H9 (cell line): Measurements from ENCODE around the gene ZNF106. TPM values are rescaled to one million over a fixed set of nuclear protein-coding genes. Genes with fewer than 3 reads are reported as not detected.
A peak's percentile ranks its signal among the peaks of the same experiment; 100 is the strongest.

Experiments used
- DNase-seq: peaks from one replicate; pipeline ENCODE4 v3.0.0-alpha.2; 2017
- H2AFZ ChIP-seq: one replicate; pipeline ENCODE4 v1.6.1; 2013; ENCODE audit warnings: mild to moderate bottlenecking, low read length, control low read depth, moderate library complexity
- H2AK5ac ChIP-seq: 2 replicates; pipeline ENCODE4 v1.6.1; 2013; ENCODE audit warnings: low read length, control low read depth, mixed read lengths; ENCODE audit not compliant: insufficient read length
- H2BK120ac ChIP-seq: one replicate; pipeline ENCODE4 v1.6.1; 2013; ENCODE audit warnings: low read depth, mild to moderate bottlenecking, low read length, control low read depth, inconsistent platforms; ENCODE audit not compliant: poor library complexity, severe bottlenecking
- H2BK12ac ChIP-seq: 2 replicates; pipeline ENCODE4 v1.6.1; 2013; ENCODE audit warnings: low read length, control low read depth, mixed read lengths, low read depth; ENCODE audit not compliant: insufficient read length
- H2BK15ac ChIP-seq: 2 replicates; pipeline ENCODE4 v1.6.1; 2013; ENCODE audit warnings: low read depth, low read length, control low read depth
- H2BK20ac ChIP-seq: one replicate; pipeline ENCODE4 v1.6.1; 2013; ENCODE audit warnings: low read depth, mild to moderate bottlenecking, low read length, control low read depth, inconsistent platforms; ENCODE audit not compliant: poor library complexity, severe bottlenecking
- H2BK5ac ChIP-seq: 2 replicates; pipeline ENCODE4 v1.6.1; 2013; ENCODE audit warnings: low read length, control low read depth, mixed read lengths; ENCODE audit not compliant: insufficient read length
- H3K14ac ChIP-seq: 2 replicates; pipeline ENCODE4 v1.6.1; 2013; ENCODE audit warnings: low read length, control low read depth; ENCODE audit not compliant: insufficient read depth
- H3K18ac ChIP-seq: 2 replicates; pipeline ENCODE4 v1.6.1; 2013; ENCODE audit warnings: low read depth, mild to moderate bottlenecking, mixed read lengths, low read length, control low read depth; ENCODE audit not compliant: insufficient read length
- H3K23ac ChIP-seq: 2 replicates; pipeline ENCODE4 v1.6.1; 2013; ENCODE audit warnings: low read length, control low read depth, mixed read lengths, low read depth; ENCODE audit not compliant: insufficient read length
- H3K23me2 ChIP-seq: 2 replicates; pipeline ENCODE4 v1.6.1; 2013; ENCODE audit warnings: low read depth, mild to moderate bottlenecking, mixed read lengths, low read length, control low read depth; ENCODE audit not compliant: insufficient read length, poor library complexity, severe bottlenecking
- H3K27ac ChIP-seq: 2 replicates; pipeline ENCODE4 v1.5.1; 2013; ENCODE audit warnings: low read length, control low read depth, mixed read lengths, low read depth; ENCODE audit not compliant: insufficient read length
- H3K27me3 ChIP-seq: 2 replicates; pipeline ENCODE4 v1.6.1; 2013; ENCODE audit warnings: low read length, control low read depth, inconsistent platforms; ENCODE audit not compliant: insufficient read depth
- H3K4ac ChIP-seq: 2 replicates; pipeline ENCODE4 v1.6.1; 2013; ENCODE audit warnings: low read depth, mild to moderate bottlenecking, control low read depth, inconsistent platforms, low read length, moderate library complexity
- H3K4me1 ChIP-seq: 2 replicates; pipeline ENCODE4 v1.6.1; 2013; ENCODE audit warnings: low read length, control low read depth, inconsistent platforms; ENCODE audit not compliant: insufficient read depth
- H3K4me2 ChIP-seq: 2 replicates; pipeline ENCODE4 v1.6.1; 2013; ENCODE audit warnings: low read length, control low read depth, mixed read lengths; ENCODE audit not compliant: insufficient read length, insufficient read depth
- H3K56ac ChIP-seq: 2 replicates; pipeline ENCODE4 v1.6.1; 2013; ENCODE audit warnings: low read depth, mild to moderate bottlenecking, mixed read lengths, low read length, control low read depth; ENCODE audit not compliant: insufficient read length
- H3K79me1 ChIP-seq: 2 replicates; pipeline ENCODE4 v1.6.1; 2013; ENCODE audit warnings: low read depth, mild to moderate bottlenecking, moderate library complexity, low read length, control low read depth, inconsistent platforms; ENCODE audit not compliant: insufficient read depth, poor library complexity, severe bottlenecking
- H3K79me2 ChIP-seq: 2 replicates; pipeline ENCODE4 v1.6.1; 2013; ENCODE audit warnings: low read length, control low read depth, inconsistent platforms; ENCODE audit not compliant: insufficient read depth
- H3K9ac ChIP-seq: 2 replicates; pipeline ENCODE4 v1.6.1; 2013; ENCODE audit warnings: low read length, control low read depth, mixed read lengths; ENCODE audit not compliant: insufficient read length; ENCODE audit errors: extremely low read depth
- H3K9me3 ChIP-seq: one replicate; pipeline ENCODE4 v1.6.1; 2013; ENCODE audit warnings: low read depth, low read length, inconsistent platforms; ENCODE audit not compliant: control insufficient read depth
- H3T11ph ChIP-seq: one replicate; pipeline ENCODE4 v1.6.1; 2013; ENCODE audit warnings: mild to moderate bottlenecking, low read length, control low read depth, inconsistent platforms
- H4K20me1 ChIP-seq: one replicate; pipeline ENCODE4 v1.6.1; 2013; ENCODE audit not compliant: control insufficient read depth, insufficient read length, insufficient read depth
- H4K5ac ChIP-seq: 2 replicates; pipeline ENCODE4 v1.6.1; 2013; ENCODE audit warnings: low read depth, mild to moderate bottlenecking, mixed read lengths, low read length, control low read depth; ENCODE audit not compliant: insufficient read length
- H4K8ac ChIP-seq: replicated peaks from 2 replicates; pipeline ENCODE4 v1.6.1; 2013; ENCODE audit warnings: low read length, control low read depth, mixed read lengths, low read depth; ENCODE audit not compliant: insufficient read length
- H4K91ac ChIP-seq: 2 replicates; pipeline ENCODE4 v1.6.1; 2013; ENCODE audit warnings: low read depth, mild to moderate bottlenecking, moderate library complexity, mixed read lengths, low read length, control low read depth; ENCODE audit not compliant: insufficient read length
- H3K27ac Mint-ChIP-seq, 3 experiments: 2 replicates in 2 of 3; 3 replicates in 1 of 3; pipeline ENCODE4 v1.8.0; 2020 to 2021; ENCODE audit warnings: mixed read lengths in 3 of 3, mild to moderate bottlenecking in 1 of 3, moderate library complexity in 1 of 3
- H3K27me3 Mint-ChIP-seq: 2 replicates; pipeline ENCODE4 v1.8.0; 2021; ENCODE audit warnings: low read depth, mild to moderate bottlenecking, moderate library complexity, mixed read lengths
- H3K36me3 Mint-ChIP-seq, 3 experiments: 2 replicates in 2 of 3; 3 replicates in 1 of 3; pipeline ENCODE4 v1.8.0; 2020 to 2021; ENCODE audit warnings: low read depth in 3 of 3, mixed read lengths in 3 of 3; ENCODE audit not compliant: insufficient read depth in 1 of 3
- H3K4me1 Mint-ChIP-seq, 2 experiments: 2 replicates each; pipeline ENCODE4 v1.8.0; 2020; ENCODE audit warnings: mixed read lengths in 2 of 2
- H3K4me3 Mint-ChIP-seq, 2 experiments: 2 replicates in 1 of 2; 3 replicates in 1 of 2; pipeline ENCODE4 v1.8.0; 2020 to 2021; ENCODE audit warnings: mild to moderate bottlenecking in 2 of 2, mixed read lengths in 2 of 2, moderate library complexity in 1 of 2
- H3K9me3 Mint-ChIP-seq, 2 experiments: 2 replicates in 1 of 2; 3 replicates in 1 of 2; pipeline ENCODE4 v1.8.0; 2020; ENCODE audit warnings: mild to moderate bottlenecking in 2 of 2, mixed read lengths in 2 of 2, moderate library complexity in 1 of 2
- CTCF ChIP-seq: fragments of 200-600 bp; sonication (generic); conservative IDR thresholded peaks from 3 replicates; pipeline ENCODE4 v1.8.0; 2021; ENCODE audit warnings: antibody characterized with exemption, mild to moderate bottlenecking
- WGBS: extraction: QIAGEN DNeasy Blood & Tissue Kit; methylation state at CpG from one replicate; pipeline ENCODE4 v1.1.7; 2013; ENCODE audit warnings: missing lambda C conversion rate, low lambda C conversion rate, mixed read lengths; ENCODE audit not compliant: insufficient read length; ENCODE audit errors: extremely low coverage; 5-methylcytosine and 5-hydroxymethylcytosine counted together
- total RNA-seq: library from RNA; stranded (reverse); gene quantifications from 2 replicates; pipeline ENCODE4 v1.2.1, GENCODE V29; 2021

ZNF106 gene
- total RNA-seq, 1 experiment from 2014 or later, result 55.0 TPM

DNA sequence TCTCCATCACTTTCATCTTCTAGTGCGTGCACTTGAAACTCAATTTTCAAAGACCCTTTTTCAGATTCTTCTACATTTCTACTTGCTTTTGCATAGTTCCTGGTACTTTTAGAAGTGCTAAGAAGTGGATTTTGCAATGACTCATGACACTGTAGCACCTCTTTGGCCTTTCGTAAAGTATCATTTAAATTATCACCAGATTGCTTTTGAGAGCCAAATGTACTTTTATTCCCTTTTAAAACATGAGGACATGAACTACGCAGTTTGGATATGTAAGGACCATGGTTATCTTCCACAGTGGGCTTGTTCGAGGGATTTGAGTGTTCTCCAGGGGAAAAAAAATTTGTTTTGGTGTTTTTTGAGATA, 40.5 kb downstream of the ZNF106 start:
- Histone ChIP-seq H2AFZ (no peak overlapping the region), H2BK15ac (no peak overlapping the region), H3K27me3 (no peaks in the 10 kb centered on the region), H4K91ac (no peak overlapping the region), H4K8ac (no peak overlapping the region), H4K5ac (no peak overlapping the region), H3K27ac (no peak overlapping the region), H3K23me2 (no peaks in the 10 kb centered on the region), H3K56ac (no peak overlapping the region), H2BK120ac (no peak overlapping the region), H3K9me3 (no peaks in the 10 kb centered on the region), H3K4me1 (no peaks in the 10 kb centered on the region), H3T11ph (no peak overlapping the region), H3K79me1 (no peaks in the 10 kb centered on the region), H3K23ac (no peak overlapping the region), H3K14ac (no peak overlapping the region), H3K79me2 (no peaks in the 10 kb centered on the region), H2AK5ac (no peak overlapping the region), H3K4ac (no peak overlapping the region), H2BK12ac (no peak overlapping the region), H3K9ac (no peak overlapping the region), H3K18ac (no peak overlapping the region), H4K20me1 (no peaks in the 10 kb centered on the region), H3K4me2 (no peak overlapping the region), H2BK5ac (no peak overlapping the region), H2BK20ac (no peak overlapping the region)
- H3K9me3 Mint-ChIP-seq, result no peaks in the 10 kb centered on the region
- DNase-seq, result no peak
- peak overlapping the region in 1 of 3 experiments; percentile 28; a peak in 2 of 7 replicates for H3K27ac Mint-ChIP-seq
- TF ChIP-seq CTCF, result no peak
- H3K27me3 Mint-ChIP-seq, result no peaks in the 10 kb centered on the region
- no peak overlapping the region for H3K4me3 Mint-ChIP-seq
- peaks cover 5 to 49% (median 27%) of the 10 kb centered on the region in 3 experiments; a peak in 6 of 7 replicates for H3K36me3 Mint-ChIP-seq
- H3K4me1 Mint-ChIP-seq, result no peaks in the 10 kb centered on the region
- no CpG with 5 or more reads among the region's 4 CpGs for WGBS
